HEK293 (cell line): ENCODE data around the gene COPE.

Experiments used
- CTCF ChIA-PET: fragments of 350-600 bp; formaldehyde crosslinking; extraction: SDS; loops from one replicate; lab custom pipeline; 2021; ENCODE audit warnings: antibody characterized with exemption; lab: Yijun Ruan, JAX
- POLR2A ChIA-PET: fragments of 300-600 bp; formaldehyde crosslinking; extraction: SDS; loops from one replicate; lab custom pipeline; 2020; ENCODE audit warnings: antibody characterized with exemption, inconsistent platforms; lab: Yijun Ruan, JAX
- H3K27ac ChIP-seq: fragments of 200-500 bp; sonication (Bioruptor generic); 2 replicates; pipeline ENCODE4 v1.5.1; 2014; ENCODE audit warnings: low read depth, low read length, control low read depth, inconsistent platforms; ENCODE audit errors: extremely low read depth
- H3K36me3 ChIP-seq, 2 experiments: fragments of 200-500 bp in 1 of 2; sonication (Bioruptor generic) in 1 of 2; 1 replicate in 1 of 2; 2 replicates in 1 of 2; pipeline ENCODE4 v1.5.1; 2014 to 2017; ENCODE audit warnings: inconsistent platforms in 2 of 2, low read length in 2 of 2; ENCODE audit not compliant: control insufficient read depth in 2 of 2, insufficient read depth in 1 of 2
- H3K4me1 ChIP-seq: fragments of 200-500 bp; sonication (Bioruptor generic); 2 replicates; pipeline ENCODE4 v1.5.1; 2014; ENCODE audit warnings: mild to moderate bottlenecking, low read length, inconsistent platforms; ENCODE audit not compliant: control insufficient read depth, insufficient read depth
- H3K4me3 ChIP-seq: 2 replicates; pipeline ENCODE4 v1.5.1; 2011; ENCODE audit warnings: low read depth, mild to moderate bottlenecking, control low read depth, low read length, moderate library complexity
- H3K9me3 ChIP-seq: fragments of 200-500 bp; sonication (Bioruptor generic); 2 replicates; pipeline ENCODE4 v1.5.1; 2014; ENCODE audit warnings: low read depth, low read length, inconsistent platforms; ENCODE audit not compliant: control insufficient read depth, insufficient read depth
- BCL11A ChIP-seq: fragments of 450-650 bp; formaldehyde crosslinking; IDR thresholded peaks from 2 replicates; pipeline ENCODE4 v1.5.1; 2016; ENCODE audit warnings: low read depth, missing biosample characterization, missing genetic modification characterization
- GLI4 ChIP-seq: fragments of 450-650 bp; formaldehyde crosslinking; IDR thresholded peaks from 2 replicates; pipeline ENCODE4 v1.5.1; 2016; ENCODE audit warnings: missing biosample characterization, missing genetic modification characterization
- KLF1 ChIP-seq: fragments of 450-650 bp; formaldehyde crosslinking; IDR thresholded peaks from 2 replicates; pipeline ENCODE4 v1.5.1; 2016; ENCODE audit warnings: missing biosample characterization, missing genetic modification characterization
- KLF17 ChIP-seq: fragments of 450-650 bp; formaldehyde crosslinking; IDR thresholded peaks from 2 replicates; pipeline ENCODE4 v1.5.1; 2016; ENCODE audit warnings: missing biosample characterization, missing genetic modification characterization
- OVOL3 ChIP-seq: fragments of 450-650 bp; formaldehyde crosslinking; IDR thresholded peaks from 2 replicates; pipeline ENCODE4 v1.5.1; 2016; ENCODE audit warnings: missing biosample characterization, missing genetic modification characterization
- PATZ1 ChIP-seq: fragments of 450-650 bp; formaldehyde crosslinking; IDR thresholded peaks from 2 replicates; pipeline ENCODE4 v1.5.1; 2016; ENCODE audit warnings: missing biosample characterization, missing genetic modification characterization
- ZNF24 ChIP-seq: fragments of 450-650 bp; formaldehyde crosslinking; IDR thresholded peaks from 2 replicates; pipeline ENCODE4 v1.5.1; 2016; ENCODE audit warnings: missing biosample characterization, missing genetic modification characterization
- ZNF423 ChIP-seq: fragments of 450-650 bp; formaldehyde crosslinking; IDR thresholded peaks from 2 replicates; pipeline ENCODE4 v1.5.1; 2016; ENCODE audit warnings: missing biosample characterization, missing genetic modification characterization
- ZNF433 ChIP-seq: fragments of 450-650 bp; formaldehyde crosslinking; IDR thresholded peaks from 2 replicates; pipeline ENCODE4 v1.5.1; 2016; ENCODE audit warnings: missing biosample characterization, missing genetic modification characterization, low read depth
- ZNF501 ChIP-seq: fragments of 450-650 bp; formaldehyde crosslinking; IDR thresholded peaks from 2 replicates; pipeline ENCODE4 v1.5.1; 2016; ENCODE audit warnings: missing biosample characterization, missing genetic modification characterization
- ZNF514 ChIP-seq: fragments of 450-650 bp; formaldehyde crosslinking; IDR thresholded peaks from 2 replicates; pipeline ENCODE4 v1.5.1; 2016; ENCODE audit warnings: missing biosample characterization, missing genetic modification characterization
- ZNF747 ChIP-seq: fragments of 450-650 bp; formaldehyde crosslinking; IDR thresholded peaks from 2 replicates; pipeline ENCODE4 v1.5.1; 2016; ENCODE audit warnings: missing biosample characterization, missing genetic modification characterization
- ZNF76 ChIP-seq: fragments of 450-650 bp; formaldehyde crosslinking; IDR thresholded peaks from 2 replicates; pipeline ENCODE4; 2016; ENCODE audit warnings: low read depth, missing biosample characterization, missing genetic modification characterization, borderline replicate concordance
- ZNF768 ChIP-seq: fragments of 450-650 bp; formaldehyde crosslinking; IDR thresholded peaks from 2 replicates; pipeline ENCODE4 v1.5.1; 2018; ENCODE audit warnings: missing biosample characterization, mild to moderate bottlenecking, missing genetic modification characterization
- TF ChIP-seq, protein P1 (sequence below): fragments of 450-650 bp; formaldehyde crosslinking; IDR thresholded peaks from 2 replicates; pipeline ENCODE4 v1.5.1; 2016; ENCODE audit warnings: missing biosample characterization, missing genetic modification characterization
- TF ChIP-seq, protein P2 (sequence below): fragments of 450-650 bp; formaldehyde crosslinking; IDR thresholded peaks from 2 replicates; pipeline ENCODE4 v1.5.0; 2017; ENCODE audit warnings: missing biosample characterization, missing genetic modification characterization, borderline replicate concordance
- TF ChIP-seq, protein P3 (sequence below): fragments of 450-650 bp; formaldehyde crosslinking; IDR thresholded peaks from 2 replicates; pipeline ENCODE4; 2016; ENCODE audit warnings: missing biosample characterization, missing genetic modification characterization
- TF ChIP-seq, protein P4 (sequence below): fragments of 450-650 bp; formaldehyde crosslinking; IDR thresholded peaks from 2 replicates; pipeline ENCODE4 v1.5.1; 2016; ENCODE audit warnings: missing biosample characterization, missing genetic modification characterization

COPE gene

DNA sequence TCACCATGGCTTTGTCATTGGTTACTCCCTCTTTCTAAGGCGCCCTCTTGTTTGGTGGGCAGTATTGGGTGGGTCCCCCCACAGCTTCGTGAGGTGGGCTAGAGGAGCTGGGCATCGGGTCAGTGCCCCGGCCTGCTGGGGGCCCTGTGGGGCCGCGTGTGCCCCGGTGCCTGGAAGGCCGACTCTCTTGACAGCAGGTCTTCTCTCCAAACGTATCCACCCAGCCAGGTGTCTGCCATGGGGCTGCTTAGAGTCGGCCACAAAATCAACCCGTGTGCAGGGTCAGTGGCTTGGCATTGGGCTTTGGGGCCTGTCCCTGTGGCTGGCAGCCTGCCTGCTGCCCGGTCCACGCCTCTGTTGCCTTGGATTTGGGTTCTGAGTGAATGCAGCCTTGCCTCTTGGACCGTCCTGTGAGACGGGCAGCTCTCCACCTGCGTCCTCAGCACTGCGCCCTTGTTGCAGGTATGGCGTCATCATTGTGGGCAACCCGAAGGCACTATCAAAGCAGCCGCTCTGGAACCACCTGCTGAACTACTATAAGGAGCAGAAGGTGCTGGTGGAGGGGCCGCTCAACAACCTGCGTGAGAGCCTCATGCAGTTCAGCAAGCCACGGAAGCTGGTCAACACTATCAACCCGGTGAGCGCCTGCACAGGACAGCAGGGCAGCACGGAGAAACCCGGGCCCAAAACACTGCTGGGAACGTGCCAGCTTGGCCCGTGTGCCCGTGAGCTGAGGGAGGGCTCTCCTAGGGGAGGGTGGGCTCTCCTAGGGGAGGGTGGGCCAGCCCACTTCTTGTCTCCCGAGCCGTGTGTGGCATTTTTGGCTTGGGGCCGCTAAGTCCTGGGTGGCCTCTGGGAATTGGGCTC lies 56.0 kb downstream of the COPE start (continued):
- TF ChIP-seq, protein P1, sequence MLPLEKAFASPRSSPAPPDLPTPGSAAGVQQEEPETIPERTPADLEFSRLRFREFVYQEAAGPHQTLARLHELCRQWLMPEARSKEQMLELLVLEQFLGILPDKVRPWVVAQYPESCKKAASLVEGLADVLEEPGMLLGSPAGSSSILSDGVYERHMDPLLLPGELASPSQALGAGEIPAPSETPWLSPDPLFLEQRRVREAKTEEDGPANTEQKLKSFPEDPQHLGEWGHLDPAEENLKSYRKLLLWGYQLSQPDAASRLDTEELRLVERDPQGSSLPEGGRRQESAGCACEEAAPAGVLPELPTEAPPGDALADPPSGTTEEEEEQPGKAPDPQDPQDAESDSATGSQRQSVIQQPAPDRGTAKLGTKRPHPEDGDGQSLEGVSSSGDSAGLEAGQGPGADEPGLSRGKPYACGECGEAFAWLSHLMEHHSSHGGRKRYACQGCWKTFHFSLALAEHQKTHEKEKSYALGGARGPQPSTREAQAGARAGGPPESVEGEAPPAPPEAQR (tag by site-specific recombination): no peak
- no peak for TF ChIP-seq ZNF24 (tag by site-specific recombination)

GRCh38 chr19:18861917-18862316 lies 57.3 kb downstream of the COPE start:
- H3K4me1 ChIP-seq: no peaks in the 10 kb centered on the region
- peaks cover 31 to 97% of the 10 kb centered on the region in 2 experiments for H3K36me3 ChIP-seq
- TF ChIP-seq ZNF747 (tag by site-specific recombination): no peak
- TF ChIP-seq KLF1: no peak
- TF ChIP-seq GLI4 (tag by site-specific recombination): no peak
- TF ChIP-seq, protein P2, sequence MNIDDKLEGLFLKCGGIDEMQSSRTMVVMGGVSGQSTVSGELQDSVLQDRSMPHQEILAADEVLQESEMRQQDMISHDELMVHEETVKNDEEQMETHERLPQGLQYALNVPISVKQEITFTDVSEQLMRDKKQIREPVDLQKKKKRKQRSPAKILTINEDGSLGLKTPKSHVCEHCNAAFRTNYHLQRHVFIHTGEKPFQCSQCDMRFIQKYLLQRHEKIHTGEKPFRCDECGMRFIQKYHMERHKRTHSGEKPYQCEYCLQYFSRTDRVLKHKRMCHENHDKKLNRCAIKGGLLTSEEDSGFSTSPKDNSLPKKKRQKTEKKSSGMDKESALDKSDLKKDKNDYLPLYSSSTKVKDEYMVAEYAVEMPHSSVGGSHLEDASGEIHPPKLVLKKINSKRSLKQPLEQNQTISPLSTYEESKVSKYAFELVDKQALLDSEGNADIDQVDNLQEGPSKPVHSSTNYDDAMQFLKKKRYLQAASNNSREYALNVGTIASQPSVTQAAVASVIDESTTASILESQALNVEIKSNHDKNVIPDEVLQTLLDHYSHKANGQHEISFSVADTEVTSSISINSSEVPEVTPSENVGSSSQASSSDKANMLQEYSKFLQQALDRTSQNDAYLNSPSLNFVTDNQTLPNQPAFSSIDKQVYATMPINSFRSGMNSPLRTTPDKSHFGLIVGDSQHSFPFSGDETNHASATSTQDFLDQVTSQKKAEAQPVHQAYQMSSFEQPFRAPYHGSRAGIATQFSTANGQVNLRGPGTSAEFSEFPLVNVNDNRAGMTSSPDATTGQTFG (tag by site-specific recombination): no peak
- TF ChIP-seq ZNF768: no peak
- TF ChIP-seq ZNF76: no peak
- TF ChIP-seq BCL11A: no peak
- TF ChIP-seq, protein P3, sequence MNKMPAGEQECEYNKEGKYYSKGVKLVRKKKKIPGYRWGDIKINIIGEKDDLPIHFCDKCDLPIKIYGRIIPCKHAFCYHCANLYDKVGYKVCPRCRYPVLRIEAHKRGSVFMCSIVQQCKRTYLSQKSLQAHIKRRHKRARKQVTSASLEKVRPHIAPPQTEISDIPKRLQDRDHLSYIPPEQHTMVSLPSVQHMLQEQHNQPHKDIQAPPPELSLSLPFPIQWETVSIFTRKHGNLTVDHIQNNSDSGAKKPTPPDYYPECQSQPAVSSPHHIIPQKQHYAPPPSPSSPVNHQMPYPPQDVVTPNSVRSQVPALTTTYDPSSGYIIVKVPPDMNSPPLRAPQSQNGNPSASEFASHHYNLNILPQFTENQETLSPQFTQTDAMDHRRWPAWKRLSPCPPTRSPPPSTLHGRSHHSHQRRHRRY: no peak
- TF ChIP-seq ZNF501 (tag by site-specific recombination): no peak
- TF ChIP-seq ZNF433 (tag by site-specific recombination): no peak
- TF ChIP-seq ZNF423 (tag by site-specific recombination): no peak
- TF ChIP-seq PATZ1: no peak
- TF ChIP-seq, protein P4, sequence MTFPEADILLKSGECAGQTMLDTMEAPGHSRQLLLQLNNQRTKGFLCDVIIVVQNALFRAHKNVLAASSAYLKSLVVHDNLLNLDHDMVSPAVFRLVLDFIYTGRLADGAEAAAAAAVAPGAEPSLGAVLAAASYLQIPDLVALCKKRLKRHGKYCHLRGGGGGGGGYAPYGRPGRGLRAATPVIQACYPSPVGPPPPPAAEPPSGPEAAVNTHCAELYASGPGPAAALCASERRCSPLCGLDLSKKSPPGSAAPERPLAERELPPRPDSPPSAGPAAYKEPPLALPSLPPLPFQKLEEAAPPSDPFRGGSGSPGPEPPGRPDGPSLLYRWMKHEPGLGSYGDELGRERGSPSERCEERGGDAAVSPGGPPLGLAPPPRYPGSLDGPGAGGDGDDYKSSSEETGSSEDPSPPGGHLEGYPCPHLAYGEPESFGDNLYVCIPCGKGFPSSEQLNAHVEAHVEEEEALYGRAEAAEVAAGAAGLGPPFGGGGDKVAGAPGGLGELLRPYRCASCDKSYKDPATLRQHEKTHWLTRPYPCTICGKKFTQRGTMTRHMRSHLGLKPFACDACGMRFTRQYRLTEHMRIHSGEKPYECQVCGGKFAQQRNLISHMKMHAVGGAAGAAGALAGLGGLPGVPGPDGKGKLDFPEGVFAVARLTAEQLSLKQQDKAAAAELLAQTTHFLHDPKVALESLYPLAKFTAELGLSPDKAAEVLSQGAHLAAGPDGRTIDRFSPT (tag by site-specific recombination): no peak
- no peak for TF ChIP-seq KLF17 (tag by site-specific recombination)
- no peak for TF ChIP-seq ZNF514 (tag by site-specific recombination)
- no peak for TF ChIP-seq OVOL3 (tag by site-specific recombination)
- TF ChIP-seq, all 188 proteins: peak for 0
- ChIA-PET CTCF (interaction anchor here (0.8 to 0.9 kb wide), 2 partner anchors 9 to 11 kb away, joined by 4 to 5 read pairs; no protein-coding TSS in a partner anchor), POLR2A (no interaction called here)
- Histone ChIP-seq H3K9me3 (no peaks in the 10 kb centered on the region), H3K4me3 (no peak overlapping the region), H3K27ac (no peak overlapping the region)
